ENCODE measurements around the gene FBXO7.

Gene FBXO7

DNA sequence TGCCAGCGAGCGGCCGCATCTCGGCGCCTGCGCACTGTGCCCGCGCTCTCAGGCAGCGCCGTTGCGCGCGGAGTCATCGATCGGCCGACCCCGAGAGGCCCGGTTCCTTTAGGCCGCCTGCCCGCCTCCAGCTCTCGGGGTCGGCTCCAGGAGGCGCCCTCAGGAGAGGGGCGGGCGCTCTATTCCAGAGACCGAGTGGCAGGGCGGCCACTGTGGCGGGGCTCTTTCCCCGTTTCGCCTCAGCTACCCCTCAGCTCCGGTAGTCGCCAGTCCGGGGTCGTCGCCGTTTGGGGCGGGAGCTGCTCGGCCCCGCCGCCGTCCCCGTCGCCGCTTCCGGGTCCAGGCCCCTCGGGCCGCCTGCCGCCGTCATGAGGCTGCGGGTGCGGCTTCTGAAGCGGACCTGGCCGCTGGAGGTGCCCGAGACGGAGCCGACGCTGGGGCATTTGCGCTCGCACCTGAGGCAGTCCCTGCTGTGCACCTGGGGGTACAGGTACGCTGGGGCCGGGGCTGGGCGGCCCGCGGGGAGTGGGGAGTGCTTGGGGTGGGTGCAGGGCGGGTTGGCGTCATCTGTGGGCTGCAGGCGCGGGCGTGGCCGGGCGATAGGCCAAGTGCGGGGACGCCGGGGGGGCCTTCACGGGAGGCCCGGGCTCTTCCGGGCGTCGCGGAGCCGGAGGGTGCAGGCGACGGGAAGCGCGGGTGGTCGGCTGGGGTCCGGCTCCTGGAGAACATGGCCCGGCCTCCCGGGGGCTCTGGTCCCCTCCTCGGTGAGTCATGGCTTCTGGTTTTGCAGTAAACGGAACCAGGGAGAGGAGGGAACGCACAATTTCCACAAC is at the start of gene FBXO7:
FBXO7 (plus strand) TSS at position 177 of the 833 bp plus-strand sequence; CDS start at position 369, 192 bp downstream.
- Histone ChIP-seq H3K36me3 (ENCODE audit: insufficient read depth, low read length) (peaks cover 3% of the 10 kb centered on the region; the same call in 1 of the 2 replicates), H3K9me2 (replicated peaks; ENCODE audit: low read depth, low read length) (no peaks in the 10 kb centered on the region), H2AFZ (ENCODE audit: low read length) (peak within 1 kb of the TSS; percentile 98), H3K27me3 (ENCODE audit: insufficient read depth, low read length, poor library complexity, severe bottlenecking) (no peaks in the 10 kb centered on the region), H3K4me2 (ENCODE audit: low read depth, low read length, poor library complexity, severe bottlenecking) (peak within 1 kb of the TSS; percentile 97), H3K9me3 (ENCODE audit: insufficient read depth, low read depth, low read length) (no peaks in the 10 kb centered on the region), H4K20me1 (ENCODE audit: insufficient read depth, low read length, poor library complexity, severe bottlenecking) (peaks cover 43% of the 10 kb centered on the region), H3F3A (ENCODE audit: low read depth) (no peaks in the 10 kb centered on the region), H3K9ac (ENCODE audit: low read depth, low read length, poor library complexity, severe bottlenecking) (peak within 1 kb of the TSS; percentile 88), H3K4me3 (ENCODE audit: low read length, poor library complexity, severe bottlenecking) (peak within 1 kb of the TSS; percentile 84), H3K79me2 (ENCODE audit: insufficient read depth, low read length) (peaks cover 47% of the 10 kb centered on the region), H3K4me1 (ENCODE audit: insufficient read depth, low read length, poor library complexity, severe bottlenecking) (peaks cover 35% of the 10 kb centered on the region)
- TF ChIP-seq, protein P1, sequence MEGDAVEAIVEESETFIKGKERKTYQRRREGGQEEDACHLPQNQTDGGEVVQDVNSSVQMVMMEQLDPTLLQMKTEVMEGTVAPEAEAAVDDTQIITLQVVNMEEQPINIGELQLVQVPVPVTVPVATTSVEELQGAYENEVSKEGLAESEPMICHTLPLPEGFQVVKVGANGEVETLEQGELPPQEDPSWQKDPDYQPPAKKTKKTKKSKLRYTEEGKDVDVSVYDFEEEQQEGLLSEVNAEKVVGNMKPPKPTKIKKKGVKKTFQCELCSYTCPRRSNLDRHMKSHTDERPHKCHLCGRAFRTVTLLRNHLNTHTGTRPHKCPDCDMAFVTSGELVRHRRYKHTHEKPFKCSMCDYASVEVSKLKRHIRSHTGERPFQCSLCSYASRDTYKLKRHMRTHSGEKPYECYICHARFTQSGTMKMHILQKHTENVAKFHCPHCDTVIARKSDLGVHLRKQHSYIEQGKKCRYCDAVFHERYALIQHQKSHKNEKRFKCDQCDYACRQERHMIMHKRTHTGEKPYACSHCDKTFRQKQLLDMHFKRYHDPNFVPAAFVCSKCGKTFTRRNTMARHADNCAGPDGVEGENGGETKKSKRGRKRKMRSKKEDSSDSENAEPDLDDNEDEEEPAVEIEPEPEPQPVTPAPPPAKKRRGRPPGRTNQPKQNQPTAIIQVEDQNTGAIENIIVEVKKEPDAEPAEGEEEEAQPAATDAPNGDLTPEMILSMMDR (conservative IDR thresholded peaks at IDR 0.05; ENCODE audit: low read length) = no peak; the same call in 1 of the 2 replicates
- TF ChIP-seq EZH2phosphoT487 (IDR thresholded peaks at IDR 0.05; ENCODE audit: borderline replicate concordance) = no peak

DNA sequence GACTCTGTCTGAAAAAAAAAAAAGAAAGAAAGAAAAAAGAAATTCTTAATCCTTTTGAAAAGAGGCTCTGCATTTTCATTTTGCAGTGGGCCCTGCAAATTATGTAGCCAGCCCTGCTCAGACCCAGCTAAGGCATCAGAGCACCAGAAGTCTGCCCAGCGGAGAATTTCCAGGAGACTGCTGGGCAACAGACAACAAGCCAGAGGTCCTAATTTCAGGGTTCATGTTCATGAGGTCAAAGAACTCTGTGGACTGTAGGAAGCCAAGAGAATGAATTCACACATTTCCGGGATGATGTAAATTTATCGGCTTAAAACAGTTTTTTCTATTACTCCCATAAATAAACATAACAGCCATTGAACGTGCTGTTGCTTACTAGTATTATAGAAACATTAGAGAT is 47.7 kb upstream of the FBXO7 start:
- H4K20me1 ChIP-seq (ENCODE audit: insufficient read depth, low read length, poor library complexity, severe bottlenecking) = no peaks in the 10 kb centered on the region

DNA sequence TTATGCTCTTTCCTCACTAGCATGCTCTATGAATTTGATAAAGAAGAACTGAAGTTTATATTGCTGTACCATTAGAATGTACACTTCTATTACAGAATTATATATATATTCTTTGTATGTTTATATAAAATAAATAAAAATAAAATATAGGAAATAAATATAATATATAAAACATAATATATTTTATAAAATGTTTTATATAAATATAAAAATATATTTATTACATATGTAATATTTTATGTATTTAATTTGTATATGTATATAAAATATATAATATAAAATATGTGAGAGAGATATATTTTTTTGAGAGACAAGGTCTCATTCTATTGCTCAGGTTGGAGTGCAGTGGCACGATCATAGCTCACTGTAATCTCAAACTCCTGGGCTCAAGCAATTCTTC is 44.3 kb upstream of the FBXO7 start:
- Histone ChIP-seq H3K27me3 (ENCODE audit: insufficient read depth, low read length, poor library complexity, severe bottlenecking) (no peaks in the 10 kb centered on the region), H2AFZ (ENCODE audit: low read length) (no peak overlapping the region), H3K4me2 (ENCODE audit: low read depth, low read length, poor library complexity, severe bottlenecking) (no peak overlapping the region), H3K36me3 (ENCODE audit: insufficient read depth, low read length) (no peaks in the 10 kb centered on the region), H3K9me2 (replicated peaks; ENCODE audit: low read depth, low read length) (no peaks in the 10 kb centered on the region), H3K4me1 (ENCODE audit: insufficient read depth, low read length, poor library complexity, severe bottlenecking) (no peaks in the 10 kb centered on the region), H3K4me3 (ENCODE audit: low read length, poor library complexity, severe bottlenecking) (no peak overlapping the region), H3K79me2 (ENCODE audit: insufficient read depth, low read length) (no peaks in the 10 kb centered on the region), H4K20me1 (ENCODE audit: insufficient read depth, low read length, poor library complexity, severe bottlenecking) (no peaks in the 10 kb centered on the region), H3F3A (ENCODE audit: low read depth) (no peaks in the 10 kb centered on the region), H3K9ac (ENCODE audit: low read depth, low read length, poor library complexity, severe bottlenecking) (no peak overlapping the region), H3K9me3 (ENCODE audit: insufficient read depth, low read depth, low read length) (no peaks in the 10 kb centered on the region)
- no peak for TF ChIP-seq EZH2phosphoT487 (IDR thresholded peaks at IDR 0.05; ENCODE audit: borderline replicate concordance)
- TF ChIP-seq, protein P1 (conservative IDR thresholded peaks at IDR 0.05; ENCODE audit: low read length) = no peak

More for the DNA sequence above, 47.7 kb upstream of the FBXO7 start:
- no peak overlapping the region for H3K4me3 ChIP-seq (ENCODE audit: low read length, poor library complexity, severe bottlenecking)
- no peaks in the 10 kb centered on the region for H3K4me1 ChIP-seq (ENCODE audit: insufficient read depth, low read length, poor library complexity, severe bottlenecking)
- H2AFZ ChIP-seq (ENCODE audit: low read length) = no peak overlapping the region
- peaks cover 1% of the 10 kb centered on the region for H3K27me3 ChIP-seq (ENCODE audit: insufficient read depth, low read length, poor library complexity, severe bottlenecking)
- TF ChIP-seq, protein P1 (conservative IDR thresholded peaks at IDR 0.05; ENCODE audit: low read length) = no peak
- no peak for TF ChIP-seq EZH2phosphoT487 (IDR thresholded peaks at IDR 0.05; ENCODE audit: borderline replicate concordance)
- H3F3A ChIP-seq (ENCODE audit: low read depth) = no peaks in the 10 kb centered on the region
- no peaks in the 10 kb centered on the region for H3K9me2 ChIP-seq (replicated peaks; ENCODE audit: low read depth, low read length)
- no peak overlapping the region for H3K4me2 ChIP-seq (ENCODE audit: low read depth, low read length, poor library complexity, severe bottlenecking)
- no peaks in the 10 kb centered on the region for H3K9me3 ChIP-seq (ENCODE audit: insufficient read depth, low read depth, low read length)
- no peaks in the 10 kb centered on the region for H3K36me3 ChIP-seq (ENCODE audit: insufficient read depth, low read length)
- no peaks in the 10 kb centered on the region for H3K79me2 ChIP-seq (ENCODE audit: insufficient read depth, low read length)
- no peak overlapping the region for H3K9ac ChIP-seq (ENCODE audit: low read depth, low read length, poor library complexity, severe bottlenecking)
